K562 (cell line): Measurements from ENCODE around the gene MTG1. TPM values are rescaled to one million over a fixed set of nuclear protein-coding genes. Genes with fewer than 3 reads are reported as not detected.

Experiments used
- ATF7 ChIP-seq: fragments of 450-650 bp; IDR thresholded peaks from 2 replicates; pipeline ENCODE4 v1.7.1; 2014; ENCODE audit warnings: mild to moderate bottlenecking, moderate library complexity
- CAMTA2 ChIP-seq: fragments of 250-450 bp; sonication (Bioruptor Pico); conservative IDR thresholded peaks from 2 replicates; pipeline ENCODE4 v1.5.1; 2022
- CHD2 ChIP-seq: IDR thresholded peaks from 2 replicates; pipeline ENCODE4 v1.6.1; 2011; ENCODE audit warnings: low read depth, low read length
- ELF1 ChIP-seq: fragments of 200-800 bp; sonication (Bioruptor generic); IDR thresholded peaks from 2 replicates; pipeline ENCODE4 v1.6.1; 2016; ENCODE audit warnings: missing genetic modification characterization, missing compliant biosample characterization
- FOXK2 ChIP-seq, 2 experiments: fragments of 450-650 bp; IDR thresholded peaks in 1 of 2; conservative IDR thresholded peaks in 1 of 2; 2 replicates each; pipeline ENCODE4 v1.6.1; 2016; ENCODE audit warnings: low read depth in 2 of 2, mild to moderate bottlenecking in 1 of 2
- GTF2E2 ChIP-seq: fragments of 200-800 bp; sonication (Bioruptor generic); IDR thresholded peaks from 2 replicates; pipeline ENCODE4 v1.6.1; 2016; ENCODE audit warnings: missing genetic modification characterization, missing compliant biosample characterization
- HES1 ChIP-seq: fragments of 450-650 bp; IDR thresholded peaks from 2 replicates; pipeline ENCODE4 v1.6.1; 2016; ENCODE audit warnings: low read depth, mild to moderate bottlenecking, moderate library complexity
- NBN ChIP-seq: fragments of 450-650 bp; IDR thresholded peaks from 2 replicates; pipeline ENCODE4 v1.6.1; 2016; ENCODE audit warnings: low read depth, mild to moderate bottlenecking
- NFIC ChIP-seq: fragments of 450-650 bp; IDR thresholded peaks from 2 replicates; pipeline ENCODE4 v1.6.1; 2017; ENCODE audit warnings: mild to moderate bottlenecking, inconsistent platforms
- NR2C2 ChIP-seq, 2 experiments: fragments of 200-800 bp in 1 of 2; sonication (Bioruptor generic) in 1 of 2; sonication (generic) in 1 of 2; formaldehyde crosslinking in 1 of 2; IDR thresholded peaks; 2 replicates each; pipeline versions ENCODE4 v1.6.1 to v1.8.0; 2016 to 2022; ENCODE audit warnings: mild to moderate bottlenecking in 1 of 2, missing compliant biosample characterization in 1 of 2, missing genetic modification characterization in 1 of 2, missing genetic modification reagents in 1 of 2
- VEZF1 ChIP-seq: fragments of 200-800 bp; sonication (Bioruptor generic); IDR thresholded peaks from 2 replicates; pipeline ENCODE4 v1.6.1; 2017; ENCODE audit warnings: missing genetic modification characterization, missing compliant biosample characterization
- XRCC4 ChIP-seq: IDR thresholded peaks from one replicate; pipeline ENCODE4 v1.6.1; 2011; ENCODE audit not compliant: insufficient read depth, insufficient read length; ENCODE audit errors: extremely low read depth
- ZNF184 ChIP-seq: sonication (generic); formaldehyde crosslinking; IDR thresholded peaks from 2 replicates; pipeline ENCODE4 v1.5.0; 2020; ENCODE audit warnings: missing genetic modification reagents
- ZNF282 ChIP-seq: sonication (generic); formaldehyde crosslinking; IDR thresholded peaks from 2 replicates; pipeline ENCODE4 v1.8.1; 2023; ENCODE audit warnings: missing genetic modification reagents
- ZNF444 ChIP-seq: fragments of 250-450 bp; sonication (Bioruptor Pico); IDR thresholded peaks from 2 replicates; pipeline ENCODE4 v1.4.0; 2020; ENCODE audit warnings: mild to moderate bottlenecking, moderate library complexity
- ZNF551 ChIP-seq: fragments of 250-450 bp; sonication (Bioruptor Pico); IDR thresholded peaks from 2 replicates; pipeline ENCODE4 v1.5.0; 2021; ENCODE audit warnings: mild to moderate bottlenecking, moderate library complexity
- ZNF785 ChIP-seq: fragments of 250-450 bp; sonication (Bioruptor Pico); IDR thresholded peaks from 2 replicates; pipeline ENCODE4 v1.4.0; 2020; ENCODE audit warnings: mild to moderate bottlenecking
- polyA plus RNA-seq, 8 experiments: library from polyadenylated mRNA; depleted of rRNA in 4 of 8; stranded (reverse) in 5 of 8; unstranded in 3 of 8; fragments of >200 nt; fragmentation: Nextera tagmentation in 2 of 8; fragmentation: Illumina TruSeq in 1 of 8; extraction: Ambion mirVana in 2 of 8; extraction: Trizol in 1 of 8; gene quantifications; 2 replicates each; pipeline versions ENCODE4 v1.2.1 to v1.2.3, GENCODE V29; 2011 to 2014; ENCODE audit warnings: inconsistent platforms in 1 of 8, missing spikeins in 1 of 8
- total RNA-seq, 7 experiments: library from RNA; depleted of rRNA in 6 of 7; stranded (reverse); fragments of >200 nt in 6 of 7; fragmentation: Illumina TruSeq in 2 of 7; extraction: Trizol in 2 of 7; gene quantifications; 2 replicates each; pipeline versions ENCODE4 v1.2.1 to v1.2.3, GENCODE V29; 2011 to 2021; ENCODE audit warnings: low replicate concordance in 1 of 7
- TF ChIP-seq, protein P1 (sequence below): fragments of 450-650 bp; formaldehyde crosslinking; conservative IDR thresholded peaks from 2 replicates; pipeline ENCODE4 v1.4.0; 2022; ENCODE audit warnings: mild to moderate bottlenecking, missing genetic modification characterization
- TF ChIP-seq, protein P2 (sequence below), 2 experiments: fragments of 450-650 bp; IDR thresholded peaks; 2 replicates each; pipeline ENCODE4 v1.6.1; 2016
- TF ChIP-seq, protein P3 (sequence below), 2 experiments: IDR thresholded peaks in 1 of 2; conservative IDR thresholded peaks in 1 of 2; 2 replicates each; pipeline ENCODE4 v1.6.1; 2016; ENCODE audit warnings: low read depth in 2 of 2, mild to moderate bottlenecking in 1 of 2, missing compliant biosample characterization in 1 of 2, missing genetic modification characterization in 1 of 2, moderate library complexity in 1 of 2

The MTG1 gene
- total and polyA plus RNA-seq, 9 of the 15 experiments (the other 6 are each of a cell fraction or from before 2014, with no cell fraction given) = 2.8 to 28.2 (median 15.4) TPM

- TF ChIP-seq, protein P1, sequence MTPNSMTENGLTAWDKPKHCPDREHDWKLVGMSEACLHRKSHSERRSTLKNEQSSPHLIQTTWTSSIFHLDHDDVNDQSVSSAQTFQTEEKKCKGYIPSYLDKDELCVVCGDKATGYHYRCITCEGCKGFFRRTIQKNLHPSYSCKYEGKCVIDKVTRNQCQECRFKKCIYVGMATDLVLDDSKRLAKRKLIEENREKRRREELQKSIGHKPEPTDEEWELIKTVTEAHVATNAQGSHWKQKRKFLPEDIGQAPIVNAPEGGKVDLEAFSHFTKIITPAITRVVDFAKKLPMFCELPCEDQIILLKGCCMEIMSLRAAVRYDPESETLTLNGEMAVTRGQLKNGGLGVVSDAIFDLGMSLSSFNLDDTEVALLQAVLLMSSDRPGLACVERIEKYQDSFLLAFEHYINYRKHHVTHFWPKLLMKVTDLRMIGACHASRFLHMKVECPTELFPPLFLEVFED (CRISPR knock-in tag) = no peak
- TF ChIP-seq ATF7 (no peak), NFIC (no peak), ZNF551 (CRISPR knock-in tag) (no peak), ZNF785 (CRISPR knock-in tag) (no peak), HES1 (no peak), NBN (no peak), NR2C2 (CRISPR knock-in tag; IDR thresholded peaks at IDR 0.05) (no peak), NR2C2 (tag; IDR thresholded peaks at IDR 0.05) (peak; percentile 60), GTF2E2 (no peak), ELF1 (tag) (no peak; the same call in 1 of the 2 replicates), CAMTA2 (CRISPR knock-in tag) (no peak), ZNF282 (no peak), FOXK2 (conservative IDR thresholded peaks at IDR 0.05 in 1 of 2, IDR thresholded peaks at IDR 0.05 in 1 of 2; ENCODE audit: low read depth in 2 of 2) (no peak), XRCC4 (no peak), CHD2 (no peak), ZNF184 (CRISPR knock-in tag) (no peak), VEZF1 (CRISPR knock-in tag) (peak; percentile 81), ZNF444 (CRISPR knock-in tag) (no peak)
- TF ChIP-seq, protein P2, sequence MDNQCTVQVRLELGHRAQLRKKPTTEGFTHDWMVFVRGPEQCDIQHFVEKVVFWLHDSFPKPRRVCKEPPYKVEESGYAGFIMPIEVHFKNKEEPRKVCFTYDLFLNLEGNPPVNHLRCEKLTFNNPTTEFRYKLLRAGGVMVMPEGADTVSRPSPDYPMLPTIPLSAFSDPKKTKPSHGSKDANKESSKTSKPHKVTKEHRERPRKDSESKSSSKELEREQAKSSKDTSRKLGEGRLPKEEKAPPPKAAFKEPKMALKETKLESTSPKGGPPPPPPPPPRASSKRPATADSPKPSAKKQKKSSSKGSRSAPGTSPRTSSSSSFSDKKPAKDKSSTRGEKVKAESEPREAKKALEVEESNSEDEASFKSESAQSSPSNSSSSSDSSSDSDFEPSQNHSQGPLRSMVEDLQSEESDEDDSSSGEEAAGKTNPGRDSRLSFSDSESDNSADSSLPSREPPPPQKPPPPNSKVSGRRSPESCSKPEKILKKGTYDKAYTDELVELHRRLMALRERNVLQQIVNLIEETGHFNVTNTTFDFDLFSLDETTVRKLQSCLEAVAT (IDR thresholded peaks at IDR 0.05) = no peak
- TF ChIP-seq, protein P3, sequence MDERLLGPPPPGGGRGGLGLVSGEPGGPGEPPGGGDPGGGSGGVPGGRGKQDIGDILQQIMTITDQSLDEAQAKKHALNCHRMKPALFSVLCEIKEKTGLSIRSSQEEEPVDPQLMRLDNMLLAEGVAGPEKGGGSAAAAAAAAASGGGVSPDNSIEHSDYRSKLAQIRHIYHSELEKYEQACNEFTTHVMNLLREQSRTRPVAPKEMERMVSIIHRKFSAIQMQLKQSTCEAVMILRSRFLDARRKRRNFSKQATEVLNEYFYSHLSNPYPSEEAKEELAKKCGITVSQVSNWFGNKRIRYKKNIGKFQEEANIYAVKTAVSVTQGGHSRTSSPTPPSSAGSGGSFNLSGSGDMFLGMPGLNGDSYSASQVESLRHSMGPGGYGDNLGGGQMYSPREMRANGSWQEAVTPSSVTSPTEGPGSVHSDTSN (CRISPR knock-in tag; IDR thresholded peaks at IDR 0.05; ENCODE audit: low read depth) = no peak
- TF ChIP-seq, protein P3 (tag; conservative IDR thresholded peaks at IDR 0.05; ENCODE audit: low read depth) = no peak
Measured at GRCh38 chr10:133357285-133358161, 36.4 kb upstream of the MTG1 start, which contains the start of gene FUOM (continued).
